K562 (cell line): ENCODE results near the gene NECAB3. TPM values are rescaled to one million over a fixed set of nuclear protein-coding genes. Genes with fewer than 3 reads are reported as not detected.

ENCODE experiments used
- ATAC-seq: fragments of 200-7000 bp; cut with Tn5 transposase; 3 replicates; pipeline ENCODE4 v1.9.1; 2020; ENCODE audit warnings: moderate library complexity
- BruUV-seq: library from RNA; stranded (reverse); fragments of 400-500 nt; replicated peaks from 2 replicates; lab custom pipeline; 2021; lab: Mats Ljungman, UMichigan
- CTCF ChIA-PET: fragments of 300-600 bp; formaldehyde crosslinking; extraction: SDS; loops from one replicate; lab custom pipeline; 2021; ENCODE audit warnings: low intra/inter-chr PET ratio; lab: Yijun Ruan, JAX
- POLR2A ChIA-PET: fragments of 300-600, 350-650 bp; sonication (Branson Sonifier 250); formaldehyde crosslinking; extraction: SDS; loops from one replicate; lab custom pipeline; 2021; ENCODE audit warnings: antibody characterized with exemption, inconsistent platforms; lab: Yijun Ruan, JAX
- DNase-seq, 4 experiments: peaks; one replicate each; pipeline versions ENCODE4 v3.0.0 to v3.0.0-alpha.2; 2011 to 2018; ENCODE audit warnings: low spot score in 3 of 4, mixed read lengths in 3 of 4; ENCODE audit errors: extremely low read depth in 1 of 4
- FAIRE-seq: peaks from 2 replicates; lab custom pipeline; 2011; peaks lifted over from hg19 to GRCh38; lab: Jason Lieb, UNC
- H2AFZ ChIP-seq: 2 replicates; pipeline ENCODE4 v1.6.0; 2011; ENCODE audit warnings: low read depth, low read length, control low read depth, inconsistent platforms
- H3K27ac ChIP-seq: fragments of 200-600 bp; 3 replicates; pipeline ENCODE4 v1.8.0; 2011; ENCODE audit warnings: low read depth, mild to moderate bottlenecking, control low read depth, inconsistent platforms, low read length, moderate library complexity, mixed read lengths; ENCODE audit errors: extremely low read depth
- H3K27me3 ChIP-seq, 2 experiments: fragments of 300-600 bp in 1 of 2; 2 replicates in 1 of 2; 3 replicates in 1 of 2; pipeline versions ENCODE4 v1.6.0 to v1.8.0; 2011; ENCODE audit warnings: inconsistent platforms in 2 of 2, low read length in 2 of 2, mild to moderate bottlenecking in 1 of 2, mixed read lengths in 1 of 2, moderate library complexity in 1 of 2; ENCODE audit not compliant: control insufficient read depth in 2 of 2, insufficient read depth in 2 of 2
- H3K36me3 ChIP-seq: fragments of 300-600 bp; 3 replicates; pipeline ENCODE4 v1.8.0; 2011; ENCODE audit warnings: mild to moderate bottlenecking, low read length, inconsistent platforms; ENCODE audit not compliant: control insufficient read depth, insufficient read depth
- H3K4me1 ChIP-seq, 2 experiments: fragments of 200-600 bp in 1 of 2; replicated peaks in 1 of 2; 2 replicates in 1 of 2; 3 replicates in 1 of 2; pipeline versions ENCODE4 v1.5.1 to v1.8.0; 2011; ENCODE audit warnings: inconsistent platforms in 2 of 2, low read length in 2 of 2, mild to moderate bottlenecking in 1 of 2, mixed read lengths in 1 of 2, moderate library complexity in 1 of 2; ENCODE audit not compliant: control insufficient read depth in 2 of 2, insufficient read depth in 2 of 2
- H3K4me2 ChIP-seq: 2 replicates; pipeline ENCODE4 v1.6.1; 2011; ENCODE audit warnings: low read length, control low read depth, inconsistent platforms, mixed read lengths; ENCODE audit not compliant: insufficient read depth
- H3K4me3 ChIP-seq: fragments of 200-600 bp; sonication (generic), shearing (Covaris generic); 2 replicates; pipeline ENCODE4 v1.5.1; 2016; ENCODE audit warnings: control low read depth, inconsistent platforms
- H3K79me2 ChIP-seq: fragments of 200-600 bp; 3 replicates; pipeline ENCODE4 v1.8.0; 2011; ENCODE audit warnings: low read length, inconsistent platforms; ENCODE audit not compliant: control insufficient read depth, insufficient read depth
- H3K9ac ChIP-seq, 2 experiments: 2 replicates each; pipeline versions ENCODE4 v1.6.0 to v1.6.1; 2011; ENCODE audit warnings: low read depth in 2 of 2, low read length in 2 of 2, control low read depth in 1 of 2, inconsistent platforms in 1 of 2, mild to moderate bottlenecking in 1 of 2, mixed read lengths in 1 of 2; ENCODE audit not compliant: insufficient read depth in 1 of 2
- H3K9me1 ChIP-seq: one replicate; pipeline ENCODE4 v1.6.0; 2011; ENCODE audit warnings: inconsistent platforms, mild to moderate bottlenecking, low read length, moderate library complexity; ENCODE audit not compliant: control insufficient read depth, insufficient read depth
- H3K9me3 ChIP-seq: replicated peaks from 2 replicates; pipeline ENCODE4 v1.5.1; 2011; ENCODE audit warnings: low read depth, low read length, inconsistent platforms; ENCODE audit not compliant: control insufficient read depth, insufficient read depth
- H4K20me1 ChIP-seq: replicated peaks from 2 replicates; pipeline ENCODE4 v1.6.1; 2011; ENCODE audit warnings: low read length, inconsistent platforms, mixed read lengths; ENCODE audit not compliant: control insufficient read depth, insufficient read depth
- JUN ChIP-seq, 2 experiments: sonication (generic) in 1 of 2; formaldehyde crosslinking in 1 of 2; IDR thresholded peaks; 2 replicates each; pipeline versions ENCODE4 v1.6.1 to v1.8.0; 2012 to 2022; ENCODE audit warnings: borderline replicate concordance in 2 of 2, mild to moderate bottlenecking in 2 of 2, improper control_type of control experiment in 1 of 2, low read depth in 1 of 2, low read length in 1 of 2, missing genetic modification reagents in 1 of 2
- PYGO2 ChIP-seq: fragments of 450-650 bp; IDR thresholded peaks from 2 replicates; pipeline ENCODE4 v1.6.1; 2016; ENCODE audit warnings: mild to moderate bottlenecking, missing genetic modification characterization, moderate library complexity, missing compliant biosample characterization
- SNRNP70 ChIP-seq: fragments of 200-400 bp; formaldehyde crosslinking; optimal IDR thresholded peaks from 2 replicates; pipeline ENCODE3; 2017; ENCODE audit warnings: low read depth, low read length
- ZBTB33 ChIP-seq: sonication (generic); formaldehyde crosslinking; IDR thresholded peaks from 2 replicates; pipeline ENCODE4 v1.8.1; 2023; ENCODE audit warnings: mild to moderate bottlenecking, missing genetic modification reagents
- ZBTB8A ChIP-seq: fragments of 450-650 bp; IDR thresholded peaks from 2 replicates; pipeline ENCODE4 v1.6.1; 2018; ENCODE audit warnings: mild to moderate bottlenecking, moderate library complexity; ENCODE audit not compliant: partially characterized antibody
- ZNF165 ChIP-seq: fragments of 250-450 bp; sonication (Bioruptor Pico); IDR thresholded peaks from 2 replicates; pipeline ENCODE4 v1.4.0; 2020; ENCODE audit warnings: borderline replicate concordance
- ZNF76 ChIP-seq: fragments of 250-450 bp; sonication (Bioruptor Pico); IDR thresholded peaks from 2 replicates; pipeline ENCODE4 v1.4.0; 2020; ENCODE audit warnings: mild to moderate bottlenecking, moderate library complexity, borderline replicate concordance
- WGBS: fragments of 100-300 bp; shearing (Covaris generic); methylation state at CpG from one replicate; pipeline ENCODE4 v1.1.6; 2016; ENCODE audit warnings: low coverage, mixed read lengths; ENCODE audit not compliant: insufficient coverage; ENCODE audit errors: missing lambda C conversion rate; 5-methylcytosine and 5-hydroxymethylcytosine counted together
- in situ Hi-C: fragments of 300-500 bp; cut with MboI; formaldehyde crosslinking; loops from 4 replicates; pipeline ENCODE4 v1.15.0; 2018; ENCODE audit warnings: inconsistent platforms, mixed read lengths
- intact Hi-C: fragments of 100-400 bp; cut with micrococcal nuclease; formaldehyde crosslinking; loops from 2 replicates; pipeline ENCODE4 v1.14.2; 2022
- polyA plus RNA-seq, 8 experiments: library from polyadenylated mRNA; depleted of rRNA in 4 of 8; stranded (reverse) in 5 of 8; unstranded in 3 of 8; fragments of >200 nt; fragmentation: Nextera tagmentation in 2 of 8; fragmentation: Illumina TruSeq in 1 of 8; extraction: Ambion mirVana in 2 of 8; extraction: Trizol in 1 of 8; gene quantifications; 2 replicates each; pipeline versions ENCODE4 v1.2.1 to v1.2.3, GENCODE V29; 2011 to 2014; ENCODE audit warnings: inconsistent platforms in 1 of 8, missing spikeins in 1 of 8
- total RNA-seq, 7 experiments: library from RNA; depleted of rRNA in 6 of 7; stranded (reverse); fragments of >200 nt in 6 of 7; fragmentation: Illumina TruSeq in 2 of 7; extraction: Trizol in 2 of 7; gene quantifications; 2 replicates each; pipeline versions ENCODE4 v1.2.1 to v1.2.3, GENCODE V29; 2011 to 2021; ENCODE audit warnings: low replicate concordance in 1 of 7

NECAB3 gene
- total and polyA plus RNA-seq, 9 of the 15 experiments (the other 6 are each of a cell fraction or from before 2014, with no cell fraction given), result 0.94 to 63.3 (median 31.5) TPM

- Histone ChIP-seq H3K27ac (no peak overlapping the region), H3K9me3 (no peaks in the 10 kb centered on the region), H4K20me1 (no peaks in the 10 kb centered on the region), H3K4me1 (no peaks in the 10 kb centered on the region; a peak in 1 of 5 replicates), H3K4me2 (no peak overlapping the region), H3K9ac (no peak overlapping the region; a peak in 1 of 4 replicates), H3K27me3 (no peaks in the 10 kb centered on the region; a peak in 1 of 5 replicates), H2AFZ (no peak overlapping the region), H3K79me2 (no peaks in the 10 kb centered on the region), H3K4me3 (no peak overlapping the region), H3K36me3 (peaks cover 13% of the 10 kb centered on the region; the same call in 2 of the 3 replicates), H3K9me1 (peaks cover 4% of the 10 kb centered on the region)
- no peak for FAIRE-seq
- ATAC-seq, result no peak; the same call in 2 of the 3 replicates
- 74% methylated on average over 8 of the region's 8 CpGs for WGBS
- in situ Hi-C loops, result no loop called here
- ChIA-PET POLR2A (interaction anchor here (0.9 to 1.3 kb wide), 2 partner anchors 10 to 31 kb away, joined by 3 to 4 read pairs; no protein-coding TSS in a partner anchor), CTCF (no interaction called here)
- no TSS peak for BruUV-seq
- intact Hi-C loops, result no loop called here
- DNase-seq, result no peak
- TF ChIP-seq PYGO2 (no peak), ZNF165 (CRISPR knock-in tag) (no peak), ZBTB8A (no peak)
Observed at GRCh38 chr20:33703498-33704137, 29.4 kb upstream of the NECAB3 start.

GRCh38 chr20:33702861-33703260, 28.6 kb upstream of the NECAB3 start:
- FAIRE-seq (no peak), DNase-seq (no peak), ATAC-seq (no peak; the same call in 2 of the 3 replicates)
- Histone ChIP-seq H3K79me2 (no peaks in the 10 kb centered on the region), H3K27ac (no peak overlapping the region), H2AFZ (no peak overlapping the region), H3K4me1 (no peaks in the 10 kb centered on the region; a peak in 1 of 5 replicates), H4K20me1 (no peaks in the 10 kb centered on the region), H3K36me3 (peaks cover 13% of the 10 kb centered on the region; the same call in 2 of the 3 replicates), H3K4me3 (no peak overlapping the region), H3K9me3 (no peaks in the 10 kb centered on the region), H3K27me3 (no peaks in the 10 kb centered on the region; a peak in 1 of 5 replicates), H3K9ac (no peak overlapping the region), H3K9me1 (peaks cover 4% of the 10 kb centered on the region), H3K4me2 (no peak overlapping the region)
- BruUV-seq, result no TSS peak
- no peak for TF ChIP-seq JUN (IDR thresholded peaks at IDR 0.05; ENCODE audit: borderline replicate concordance, low read depth, low read length)
- TF ChIP-seq JUN (CRISPR knock-in tag; IDR thresholded peaks at IDR 0.05; ENCODE audit: borderline replicate concordance), result no peak
- TF ChIP-seq SNRNP70, result no peak
- no peak for TF ChIP-seq ZNF76 (CRISPR knock-in tag)
- 0 out of 2 replicates have a peak, but pooled peaks have one; percentile 57 for TF ChIP-seq ZBTB33 (CRISPR knock-in tag)
- in situ Hi-C loops (no loop called here), intact Hi-C loops (no loop called here)
- POLR2A ChIA-PET, result interaction anchor here (0.8 kb wide), 1 partner anchor 9 kb away, joined by 3 read pairs; no protein-coding TSS in a partner anchor
- CTCF ChIA-PET, result no interaction called here
- 61% methylated on average over 5 of the region's 5 CpGs for whole genome bisulfite sequencing
